D721Med (cell line): Measurements from ENCODE around the gene CRCP.
"Not testable (repeated sequence)": the region's sequence is repeated elsewhere in the genome, so short reads cannot be mapped to it uniquely, and the experiment has no call there.

Source experiments
- DNase-seq: peaks from one replicate; pipeline ENCODE4 v3.0.0; 2011; ENCODE audit warnings: low spot score; ENCODE audit not compliant: insufficient read length
- FAIRE-seq: peaks from 2 replicates; lab custom pipeline; 2011; peaks lifted over from hg19 to GRCh38; lab: Jason Lieb, UNC
- CTCF ChIP-seq: IDR thresholded peaks from 2 replicates; pipeline ENCODE4 v1.5.1; 2012; ENCODE audit warnings: mild to moderate bottlenecking, control low read depth; ENCODE audit not compliant: insufficient read depth; ENCODE audit errors: missing control alignments

Gene CRCP

GRCh38 chr7:66099551-66100407 lies 14.9 kb upstream of the CRCP start:
- no peak for FAIRE-seq
- no peak for TF ChIP-seq CTCF
- DNase-seq, result no peak

- no peak for TF ChIP-seq CTCF
Measured at GRCh38 chr7:66100408-66101050, 14.1 kb upstream of the CRCP start.

GRCh38 chr7:66102168-66102567 lies 12.5 kb upstream of the CRCP start:
- not testable (repeated sequence) for DNase-seq

More at GRCh38 chr7:66100408-66101050, 14.1 kb upstream of the CRCP start:
- DNase-seq (no peak), FAIRE-seq (no peak)

GRCh38 chr7:66103994-66104393 lies 10.7 kb upstream of the CRCP start:
- DNase-seq, FAIRE-seq: not testable (repeated sequence)

More at GRCh38 chr7:66102168-66102567, 12.5 kb upstream of the CRCP start:
- not testable (repeated sequence) for FAIRE-seq

- DNase-seq, result no peak
- no peak for FAIRE-seq
Measured at GRCh38 chr7:66105263-66105748, 9.3 kb upstream of the CRCP start.

GRCh38 chr7:66108410-66108809 lies 6.2 kb upstream of the CRCP start:
- FAIRE-seq, DNase-seq: not testable (repeated sequence)

More at GRCh38 chr7:66105263-66105748, 9.3 kb upstream of the CRCP start:
- no peak for TF ChIP-seq CTCF

GRCh38 chr7:66110856-66111255 lies 3.8 kb upstream of the CRCP start:
- TF ChIP-seq CTCF, result no peak
- FAIRE-seq (no peak), DNase-seq (no peak)

GRCh38 chr7:66116680-66117420 lies 2.2 kb downstream of the CRCP start:
- FAIRE-seq, result not testable (repeated sequence)

GRCh38 chr7:66118603-66119002 lies 4.0 kb downstream of the CRCP start:
- no peak for DNase-seq
- FAIRE-seq, result no peak
- no peak for TF ChIP-seq CTCF

More at GRCh38 chr7:66116680-66117420, 2.2 kb downstream of the CRCP start:
- not testable (repeated sequence) for DNase-seq
